ENCODE data around the gene MPPE1.

GRCh38 chr18:11957636-11958035, 49.5 kb upstream of the MPPE1 start:
- TF ChIP-seq, protein P1, sequence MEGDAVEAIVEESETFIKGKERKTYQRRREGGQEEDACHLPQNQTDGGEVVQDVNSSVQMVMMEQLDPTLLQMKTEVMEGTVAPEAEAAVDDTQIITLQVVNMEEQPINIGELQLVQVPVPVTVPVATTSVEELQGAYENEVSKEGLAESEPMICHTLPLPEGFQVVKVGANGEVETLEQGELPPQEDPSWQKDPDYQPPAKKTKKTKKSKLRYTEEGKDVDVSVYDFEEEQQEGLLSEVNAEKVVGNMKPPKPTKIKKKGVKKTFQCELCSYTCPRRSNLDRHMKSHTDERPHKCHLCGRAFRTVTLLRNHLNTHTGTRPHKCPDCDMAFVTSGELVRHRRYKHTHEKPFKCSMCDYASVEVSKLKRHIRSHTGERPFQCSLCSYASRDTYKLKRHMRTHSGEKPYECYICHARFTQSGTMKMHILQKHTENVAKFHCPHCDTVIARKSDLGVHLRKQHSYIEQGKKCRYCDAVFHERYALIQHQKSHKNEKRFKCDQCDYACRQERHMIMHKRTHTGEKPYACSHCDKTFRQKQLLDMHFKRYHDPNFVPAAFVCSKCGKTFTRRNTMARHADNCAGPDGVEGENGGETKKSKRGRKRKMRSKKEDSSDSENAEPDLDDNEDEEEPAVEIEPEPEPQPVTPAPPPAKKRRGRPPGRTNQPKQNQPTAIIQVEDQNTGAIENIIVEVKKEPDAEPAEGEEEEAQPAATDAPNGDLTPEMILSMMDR (IDR thresholded peaks at IDR 0.05): no peak
- TF ChIP-seq ZFX (IDR thresholded peaks at IDR 0.05; ENCODE audit: borderline replicate concordance): no peak
